ENCODE data around the gene RAVER2. TPM values are rescaled to one million over a fixed set of nuclear protein-coding genes. Genes with fewer than 3 reads are reported as not detected.

The RAVER2 gene
- total and polyA plus RNA-seq, 2 donors (not counting 3 experiments of a cell fraction or from before 2014, with no cell fraction given) = 6.0 to 13.9 TPM

DNA sequence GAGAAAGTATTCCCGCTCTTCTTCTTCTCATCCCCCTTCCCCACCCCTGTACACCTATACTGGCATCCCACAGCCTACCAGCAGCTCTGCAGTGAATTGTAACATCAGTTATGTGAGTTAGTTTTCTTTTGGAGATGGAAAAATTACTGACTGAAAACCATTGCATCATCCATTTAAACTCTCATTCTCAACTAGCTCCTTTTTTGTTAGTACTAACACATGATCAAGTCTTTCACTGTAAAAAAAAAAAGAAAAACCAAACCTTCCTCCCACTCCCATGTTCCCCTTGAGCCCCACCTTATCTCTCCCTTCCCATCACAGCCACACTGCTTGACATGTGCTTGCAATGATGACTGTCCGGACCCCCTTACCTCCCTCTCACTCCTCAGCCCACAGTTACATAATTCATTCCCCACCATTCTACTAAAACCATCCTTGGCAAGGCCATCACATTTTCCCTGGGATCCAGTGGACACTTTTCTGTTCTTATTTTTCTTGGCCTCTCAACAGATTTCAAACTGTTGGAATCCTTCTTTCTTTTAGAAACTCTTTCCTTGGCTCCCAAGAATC, 23.2 kb upstream of the RAVER2 start:
- DNase-seq (ENCODE audit: low read depth, low spot score) = no peak
- no peaks in the 10 kb centered on the region for H4K20me1 ChIP-seq (replicated peaks; ENCODE audit: control insufficient read depth, extremely low read depth, insufficient read depth, low read length)
- FAIRE-seq = no peak
- no peak overlapping the region for H3K4me2 ChIP-seq (ENCODE audit: insufficient read depth, low read length)
- H3K9ac ChIP-seq (replicated peaks; ENCODE audit: extremely low read depth, insufficient read depth, low read length) = no peak overlapping the region
- no peaks in the 10 kb centered on the region for H3K36me3 ChIP-seq (ENCODE audit: control insufficient read depth in 2 of 2, extremely low read depth in 1 of 2, insufficient read depth in 2 of 2, low read length in 2 of 2)
- peaks cover 17 to 21% of the 10 kb centered on the region in 2 experiments for H3K27me3 ChIP-seq (ENCODE audit: control insufficient read depth in 2 of 2, insufficient read depth in 2 of 2, low read length in 2 of 2)
- BruUV-seq (replicated peaks) = no TSS peak
- TF ChIP-seq GATA2 (IDR thresholded peaks at IDR 0.05; ENCODE audit: insufficient read depth, insufficient read length, low read depth, low read length) (no peak), POLR2AphosphoS5 (IDR thresholded peaks at IDR 0.05; ENCODE audit: insufficient read depth, low read depth, low read length) (no peak), MYC (IDR thresholded peaks at IDR 0.05; ENCODE audit: low read depth, low read length) (no peak), FOS (IDR thresholded peaks at IDR 0.05; ENCODE audit: borderline replicate concordance, insufficient read depth, low read length) (no peak), EZH2 (IDR thresholded peaks at IDR 0.05; ENCODE audit: borderline replicate concordance, low read depth, low read length, severe bottlenecking) (no peak)
- intact Hi-C loops (cut with micrococcal nuclease) (no loop called here), dilution Hi-C loops (cut with MboI; ENCODE audit: extremely low pct_ligation_motif_present, low sequenced_read_pairs) (no loop called here)
- no peaks in the 10 kb centered on the region for H3K79me2 ChIP-seq (ENCODE audit: control insufficient read depth, insufficient read depth, low read length)
- CTCF ChIA-PET = interaction anchor here (0.6 kb wide), 1 partner anchor 8 kb away, joined by 3 read pairs; no protein-coding TSS in a partner anchor
- POLR2A ChIA-PET = no interaction called here
- no peak overlapping the region for H3K27ac ChIP-seq (ENCODE audit: insufficient read depth, low read depth, low read length)
- H3K9me3 ChIP-seq (replicated peaks; ENCODE audit: control insufficient read depth, insufficient read depth, low read length) = no peaks in the 10 kb centered on the region
- no peaks in the 10 kb centered on the region for H3K4me1 ChIP-seq (ENCODE audit: control insufficient read depth, extremely low read depth, insufficient read depth, low read length)
- no peak overlapping the region for H2AFZ ChIP-seq (ENCODE audit: low read depth, low read length)
- no peak overlapping the region for H3K4me3 ChIP-seq (replicated peaks in 1 of 3; ENCODE audit: insufficient read depth in 1 of 3, low read depth in 1 of 3, low read length in 3 of 3)
- H3K9me1 ChIP-seq (replicated peaks; ENCODE audit: control insufficient read depth, extremely low read depth, insufficient read depth, low read length) = no peaks in the 10 kb centered on the region

DNA sequence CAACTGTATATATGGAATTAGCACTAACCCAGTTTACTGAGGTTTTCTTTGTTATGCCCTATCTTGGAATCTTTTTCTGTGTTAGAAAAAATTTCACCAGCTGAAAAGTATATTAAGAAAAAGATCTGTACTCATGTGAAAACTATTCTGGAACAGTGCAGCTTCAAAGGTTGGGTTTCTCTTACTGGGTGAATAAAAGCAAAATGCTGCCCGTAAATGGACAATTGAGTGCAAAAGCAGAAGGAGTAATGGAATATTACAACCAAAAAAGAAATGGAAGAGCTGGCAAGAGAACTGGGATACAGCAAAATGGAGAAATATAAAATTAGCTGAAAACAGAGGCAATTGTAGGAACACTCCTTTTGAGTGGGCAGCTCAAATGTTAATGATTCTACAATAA, 17.0 kb upstream of the RAVER2 start:
- intact Hi-C loops (cut with micrococcal nuclease) = no loop called here
- H3K9me1 ChIP-seq (replicated peaks; ENCODE audit: control insufficient read depth, extremely low read depth, insufficient read depth, low read length) = no peaks in the 10 kb centered on the region
- no peaks in the 10 kb centered on the region for H4K20me1 ChIP-seq (replicated peaks; ENCODE audit: control insufficient read depth, extremely low read depth, insufficient read depth, low read length)
- peaks cover 8 to 13% of the 10 kb centered on the region in 2 experiments for H3K27me3 ChIP-seq (ENCODE audit: control insufficient read depth in 2 of 2, insufficient read depth in 2 of 2, low read length in 2 of 2)
- dilution Hi-C loops (cut with MboI; ENCODE audit: extremely low pct_ligation_motif_present, low sequenced_read_pairs) = no loop called here
- H3K9me3 ChIP-seq (replicated peaks; ENCODE audit: control insufficient read depth, insufficient read depth, low read length) = no peaks in the 10 kb centered on the region
- CTCF ChIA-PET = interaction anchor here (1.2 to 1.6 kb wide), 3 partner anchors 9 to 18 kb away, joined by 3 to 4 read pairs (median 3); no protein-coding TSS in a partner anchor
- no TSS peak for BruUV-seq (replicated peaks)
- H2AFZ ChIP-seq (ENCODE audit: low read depth, low read length) = no peak overlapping the region
- DNase-seq (ENCODE audit: low read depth, low spot score) (no peak), FAIRE-seq (no peak)
- TF ChIP-seq GATA2 (IDR thresholded peaks at IDR 0.05; ENCODE audit: insufficient read depth, insufficient read length, low read depth, low read length) = no peak
- TF ChIP-seq, protein P1, sequence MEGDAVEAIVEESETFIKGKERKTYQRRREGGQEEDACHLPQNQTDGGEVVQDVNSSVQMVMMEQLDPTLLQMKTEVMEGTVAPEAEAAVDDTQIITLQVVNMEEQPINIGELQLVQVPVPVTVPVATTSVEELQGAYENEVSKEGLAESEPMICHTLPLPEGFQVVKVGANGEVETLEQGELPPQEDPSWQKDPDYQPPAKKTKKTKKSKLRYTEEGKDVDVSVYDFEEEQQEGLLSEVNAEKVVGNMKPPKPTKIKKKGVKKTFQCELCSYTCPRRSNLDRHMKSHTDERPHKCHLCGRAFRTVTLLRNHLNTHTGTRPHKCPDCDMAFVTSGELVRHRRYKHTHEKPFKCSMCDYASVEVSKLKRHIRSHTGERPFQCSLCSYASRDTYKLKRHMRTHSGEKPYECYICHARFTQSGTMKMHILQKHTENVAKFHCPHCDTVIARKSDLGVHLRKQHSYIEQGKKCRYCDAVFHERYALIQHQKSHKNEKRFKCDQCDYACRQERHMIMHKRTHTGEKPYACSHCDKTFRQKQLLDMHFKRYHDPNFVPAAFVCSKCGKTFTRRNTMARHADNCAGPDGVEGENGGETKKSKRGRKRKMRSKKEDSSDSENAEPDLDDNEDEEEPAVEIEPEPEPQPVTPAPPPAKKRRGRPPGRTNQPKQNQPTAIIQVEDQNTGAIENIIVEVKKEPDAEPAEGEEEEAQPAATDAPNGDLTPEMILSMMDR (IDR thresholded peaks at IDR 0.05; ENCODE audit: extremely low read depth in 1 of 2, insufficient read depth in 1 of 2, low read depth in 1 of 2, low read length in 2 of 2) = no peak
- no peak for TF ChIP-seq FOS (IDR thresholded peaks at IDR 0.05; ENCODE audit: borderline replicate concordance, insufficient read depth, low read length)
- no peak for TF ChIP-seq EZH2 (IDR thresholded peaks at IDR 0.05; ENCODE audit: borderline replicate concordance, low read depth, low read length, severe bottlenecking)
- no peak for TF ChIP-seq MYC (IDR thresholded peaks at IDR 0.05; ENCODE audit: low read depth, low read length)
- TF ChIP-seq POLR2AphosphoS5 (IDR thresholded peaks at IDR 0.05; ENCODE audit: insufficient read depth, low read depth, low read length) = no peak
- no peak for TF ChIP-seq POLR2A (IDR thresholded peaks at IDR 0.05; ENCODE audit: low read depth, low read length)
- TF ChIP-seq, protein P2, sequence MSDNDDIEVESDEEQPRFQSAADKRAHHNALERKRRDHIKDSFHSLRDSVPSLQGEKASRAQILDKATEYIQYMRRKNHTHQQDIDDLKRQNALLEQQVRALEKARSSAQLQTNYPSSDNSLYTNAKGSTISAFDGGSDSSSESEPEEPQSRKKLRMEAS (IDR thresholded peaks at IDR 0.05; ENCODE audit: insufficient read depth, insufficient read length) = no peak
- TF ChIP-seq JUN (IDR thresholded peaks at IDR 0.05; ENCODE audit: borderline replicate concordance, insufficient read depth, insufficient read length, low read depth) = no peak
- no peak overlapping the region for H3K27ac ChIP-seq (ENCODE audit: insufficient read depth, low read depth, low read length)
- no peak overlapping the region for H3K4me3 ChIP-seq (replicated peaks in 1 of 3; ENCODE audit: insufficient read depth in 1 of 3, low read depth in 1 of 3, low read length in 3 of 3)
- no peak overlapping the region for H3K4me2 ChIP-seq (ENCODE audit: insufficient read depth, low read length)
- no peak overlapping the region for H3K9ac ChIP-seq (replicated peaks; ENCODE audit: extremely low read depth, insufficient read depth, low read length)
- H3K4me1 ChIP-seq (ENCODE audit: control insufficient read depth, extremely low read depth, insufficient read depth, low read length) = no peaks in the 10 kb centered on the region
- H3K36me3 ChIP-seq (ENCODE audit: control insufficient read depth in 2 of 2, extremely low read depth in 1 of 2, insufficient read depth in 2 of 2, low read length in 2 of 2) = no peaks in the 10 kb centered on the region
- POLR2A ChIA-PET = no interaction called here
- H3K79me2 ChIP-seq (ENCODE audit: control insufficient read depth, insufficient read depth, low read length) = no peaks in the 10 kb centered on the region
